ENCODE measurements around the gene VPS37D. TPM values are rescaled to one million over a fixed set of nuclear protein-coding genes. Genes with fewer than 3 reads are reported as not detected.

VPS37D gene
- total and polyA plus RNA-seq, 10 of the 15 experiments (the other 5 are each of a cell fraction or from before 2014, with no cell fraction given) = 0.10 to 0.45 (median 0.16) TPM; not detected in 6

GRCh38 chr7:73683056-73683787 is 15.6 kb downstream of the VPS37D start, which contains the start of the genes BUD23 and DNAJC30 (continued):
- no peak for TF ChIP-seq ZNF274 (IDR thresholded peaks at IDR 0.05; ENCODE audit: insufficient read depth, insufficient read length)
- TF ChIP-seq ATF3 (IDR thresholded peaks at IDR 0.05; ENCODE audit: borderline replicate concordance, extremely low read depth, low read depth, low read length) = peak; percentile 78; the same call in 1 of the 2 replicates
- no peak for TF ChIP-seq KLF5 (IDR thresholded peaks at IDR 0.05; ENCODE audit: partially characterized antibody)
- no peak for TF ChIP-seq SREBF2 (IDR thresholded peaks at IDR 0.05; ENCODE audit: low read length)
- peak; percentile 39 for TF ChIP-seq SIX5 (IDR thresholded peaks at IDR 0.05; ENCODE audit: low read depth, low read length, severe bottlenecking)
- TF ChIP-seq POU2F2 (IDR thresholded peaks at IDR 0.05; ENCODE audit: borderline replicate concordance, low read depth, low read length) = peak; percentile 58; the same call in 2 of the 3 replicates
- no peak for TF ChIP-seq HDAC6 (IDR thresholded peaks at IDR 0.05; ENCODE audit: unreplicated experiment)
- 0 out of 2 replicates have a peak, but pooled peaks have one; percentile 19 for TF ChIP-seq ATF7 (IDR thresholded peaks at IDR 0.05; ENCODE audit: low read depth)
- TF ChIP-seq, protein P1, sequence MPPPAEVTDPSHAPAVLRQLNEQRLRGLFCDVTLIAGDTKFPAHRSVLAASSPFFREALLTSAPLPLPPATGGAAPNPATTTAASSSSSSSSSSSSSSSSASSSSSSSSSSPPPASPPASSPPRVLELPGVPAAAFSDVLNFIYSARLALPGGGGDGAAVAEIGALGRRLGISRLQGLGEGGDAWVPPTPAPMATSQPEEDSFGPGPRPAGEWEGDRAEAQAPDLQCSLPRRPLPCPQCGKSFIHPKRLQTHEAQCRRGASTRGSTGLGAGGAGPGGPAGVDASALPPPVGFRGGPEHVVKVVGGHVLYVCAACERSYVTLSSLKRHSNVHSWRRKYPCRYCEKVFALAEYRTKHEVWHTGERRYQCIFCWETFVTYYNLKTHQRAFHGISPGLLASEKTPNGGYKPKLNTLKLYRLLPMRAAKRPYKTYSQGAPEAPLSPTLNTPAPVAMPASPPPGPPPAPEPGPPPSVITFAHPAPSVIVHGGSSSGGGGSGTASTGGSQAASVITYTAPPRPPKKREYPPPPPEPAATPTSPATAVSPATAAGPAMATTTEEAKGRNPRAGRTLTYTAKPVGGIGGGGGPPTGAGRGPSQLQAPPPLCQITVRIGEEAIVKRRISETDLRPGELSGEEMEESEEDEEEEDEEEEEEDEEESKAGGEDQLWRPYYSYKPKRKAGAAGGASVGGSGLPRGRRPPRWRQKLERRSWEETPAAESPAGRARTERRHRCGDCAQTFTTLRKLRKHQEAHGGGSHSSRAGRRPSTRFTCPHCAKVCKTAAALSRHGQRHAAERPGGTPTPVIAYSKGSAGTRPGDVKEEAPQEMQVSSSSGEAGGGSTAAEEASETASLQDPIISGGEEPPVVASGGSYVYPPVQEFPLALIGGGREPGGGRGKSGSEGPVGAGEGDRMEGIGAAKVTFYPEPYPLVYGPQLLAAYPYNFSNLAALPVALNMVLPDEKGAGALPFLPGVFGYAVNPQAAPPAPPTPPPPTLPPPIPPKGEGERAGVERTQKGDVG (CRISPR knock-in tag; IDR thresholded peaks at IDR 0.05) = no peak
- peak; percentile 65 for TF ChIP-seq HCFC1 (IDR thresholded peaks at IDR 0.05; ENCODE audit: low read length)
- TF ChIP-seq SUZ12 (IDR thresholded peaks at IDR 0.05; ENCODE audit: unreplicated experiment) = no peak
- TF ChIP-seq ZNF24 (IDR thresholded peaks at IDR 0.05) = no peak
- TF ChIP-seq IRF4 (IDR thresholded peaks at IDR 0.05; ENCODE audit: low read depth, low read length) = 0 out of 2 replicates have a peak, but pooled peaks have one; percentile 15
- TF ChIP-seq NBN (IDR thresholded peaks at IDR 0.05) = peak; percentile 75
- TF ChIP-seq TCF3 (IDR thresholded peaks at IDR 0.05; ENCODE audit: borderline replicate concordance, insufficient read depth, low read depth, low read length) = peak; percentile 92
- TF ChIP-seq BCL11A (IDR thresholded peaks at IDR 0.05; ENCODE audit: low read depth, low read length) = no peak
- peak; percentile 27 for TF ChIP-seq RUNX3 (IDR thresholded peaks at IDR 0.05; ENCODE audit: low read length)
- TF ChIP-seq GABPA (IDR thresholded peaks at IDR 0.05; ENCODE audit: low read depth) = no peak
- TF ChIP-seq CREM (IDR thresholded peaks at IDR 0.05; ENCODE audit: low read depth) = peak; percentile 99
- TF ChIP-seq WRNIP1 (IDR thresholded peaks at IDR 0.05; ENCODE audit: borderline replicate concordance, low read depth, low read length) = no peak
- TF ChIP-seq ETV6 (conservative IDR thresholded peaks at IDR 0.05 in 1 of 2, IDR thresholded peaks at IDR 0.05 in 1 of 2; ENCODE audit: borderline replicate concordance in 1 of 2, low read depth in 1 of 2) = no peak
- TF ChIP-seq, protein P2, sequence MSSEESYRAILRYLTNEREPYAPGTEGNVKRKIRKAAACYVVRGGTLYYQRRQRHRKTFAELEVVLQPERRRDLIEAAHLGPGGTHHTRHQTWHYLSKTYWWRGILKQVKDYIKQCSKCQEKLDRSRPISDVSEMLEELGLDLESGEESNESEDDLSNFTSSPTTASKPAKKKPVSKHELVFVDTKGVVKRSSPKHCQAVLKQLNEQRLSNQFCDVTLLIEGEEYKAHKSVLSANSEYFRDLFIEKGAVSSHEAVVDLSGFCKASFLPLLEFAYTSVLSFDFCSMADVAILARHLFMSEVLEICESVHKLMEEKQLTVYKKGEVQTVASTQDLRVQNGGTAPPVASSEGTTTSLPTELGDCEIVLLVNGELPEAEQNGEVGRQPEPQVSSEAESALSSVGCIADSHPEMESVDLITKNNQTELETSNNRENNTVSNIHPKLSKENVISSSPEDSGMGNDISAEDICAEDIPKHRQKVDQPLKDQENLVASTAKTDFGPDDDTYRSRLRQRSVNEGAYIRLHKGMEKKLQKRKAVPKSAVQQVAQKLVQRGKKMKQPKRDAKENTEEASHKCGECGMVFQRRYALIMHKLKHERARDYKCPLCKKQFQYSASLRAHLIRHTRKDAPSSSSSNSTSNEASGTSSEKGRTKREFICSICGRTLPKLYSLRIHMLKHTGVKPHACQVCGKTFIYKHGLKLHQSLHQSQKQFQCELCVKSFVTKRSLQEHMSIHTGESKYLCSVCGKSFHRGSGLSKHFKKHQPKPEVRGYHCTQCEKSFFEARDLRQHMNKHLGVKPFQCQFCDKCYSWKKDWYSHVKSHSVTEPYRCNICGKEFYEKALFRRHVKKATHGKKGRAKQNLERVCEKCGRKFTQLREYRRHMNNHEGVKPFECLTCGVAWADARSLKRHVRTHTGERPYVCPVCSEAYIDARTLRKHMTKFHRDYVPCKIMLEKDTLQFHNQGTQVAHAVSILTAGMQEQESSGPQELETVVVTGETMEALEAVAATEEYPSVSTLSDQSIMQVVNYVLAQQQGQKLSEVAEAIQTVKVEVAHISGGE (CRISPR knock-in tag; IDR thresholded peaks at IDR 0.05) = no peak
- TF ChIP-seq, protein P3, sequence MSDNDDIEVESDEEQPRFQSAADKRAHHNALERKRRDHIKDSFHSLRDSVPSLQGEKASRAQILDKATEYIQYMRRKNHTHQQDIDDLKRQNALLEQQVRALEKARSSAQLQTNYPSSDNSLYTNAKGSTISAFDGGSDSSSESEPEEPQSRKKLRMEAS (IDR thresholded peaks at IDR 0.05; ENCODE audit: low read depth, low read length) = 0 out of 2 replicates have a peak, but pooled peaks have one; percentile 66
- no peak for TF ChIP-seq RB1 (IDR thresholded peaks at IDR 0.05; ENCODE audit: borderline replicate concordance)
- no peak for TF ChIP-seq MTA2 (IDR thresholded peaks at IDR 0.05; ENCODE audit: low read depth)

All from GM12878 (cell line).